ENCODE measurements around the gene TIGIT.

Gene TIGIT

DNA sequence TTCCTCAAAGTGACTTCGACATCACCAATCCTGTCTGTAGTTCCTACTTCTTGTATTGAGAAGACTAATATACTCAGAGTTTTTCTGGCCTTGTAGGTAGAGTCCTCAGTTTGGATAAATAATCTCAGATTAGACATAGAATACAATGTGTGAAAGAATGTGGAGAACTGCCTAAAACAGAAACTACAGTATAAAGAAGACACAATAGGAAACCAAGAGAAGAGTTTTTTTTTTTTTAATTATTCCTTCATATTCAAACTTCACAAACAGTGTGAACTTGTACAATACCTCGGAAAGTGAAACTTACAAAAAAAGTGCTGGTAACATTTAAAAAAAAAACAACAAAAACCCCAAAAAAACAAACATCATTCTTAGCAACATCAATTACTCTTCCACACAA, 20.5 kb downstream of the TIGIT start:
- no peak for DNase-seq

- DNase-seq: no peak
Measured at GRCh38 chr3:114318295-114318694, 24.5 kb downstream of the TIGIT start.

DNA sequence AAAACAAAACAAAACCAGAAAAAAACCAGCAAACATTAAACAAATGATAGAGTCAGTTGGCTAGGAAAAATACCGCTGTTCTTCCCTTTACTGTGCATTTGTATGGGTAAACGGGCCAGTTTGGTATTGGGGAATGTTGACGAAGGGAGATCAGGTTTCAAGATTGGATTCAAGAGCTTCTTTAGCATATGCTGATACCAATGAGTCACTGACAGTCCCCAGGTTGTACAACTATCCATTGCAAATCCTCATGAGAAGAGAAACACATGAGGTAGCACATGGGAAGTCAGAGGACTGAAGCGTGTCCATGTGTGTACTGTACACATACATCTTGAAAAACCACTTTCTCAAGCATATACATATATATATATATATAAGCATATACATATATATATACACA, 25.6 kb downstream of the TIGIT start:
- DNase-seq: no peak

DNA sequence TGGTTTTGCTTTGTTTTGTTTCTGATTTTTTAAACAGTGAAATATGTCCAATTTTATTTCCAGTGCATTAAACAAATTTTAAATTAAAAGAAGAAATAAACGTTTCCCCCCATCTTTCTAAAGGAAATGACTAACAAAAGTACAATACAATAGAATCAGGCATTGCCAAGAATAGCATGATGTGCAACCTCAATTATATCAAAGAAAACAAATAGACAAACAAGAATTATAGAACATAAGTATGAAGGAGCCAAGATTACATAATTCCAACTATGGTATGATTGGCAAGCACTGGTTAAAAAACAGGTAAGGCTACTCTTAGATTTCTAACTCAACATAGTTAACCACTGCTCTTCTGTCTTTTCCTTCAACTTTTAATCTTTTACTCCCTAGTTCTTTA, 26.4 kb downstream of the TIGIT start:
- no peak for DNase-seq

- no peak for DNase-seq
Measured at GRCh38 chr3:114323546-114324254, 29.9 kb downstream of the TIGIT start.

DNA sequence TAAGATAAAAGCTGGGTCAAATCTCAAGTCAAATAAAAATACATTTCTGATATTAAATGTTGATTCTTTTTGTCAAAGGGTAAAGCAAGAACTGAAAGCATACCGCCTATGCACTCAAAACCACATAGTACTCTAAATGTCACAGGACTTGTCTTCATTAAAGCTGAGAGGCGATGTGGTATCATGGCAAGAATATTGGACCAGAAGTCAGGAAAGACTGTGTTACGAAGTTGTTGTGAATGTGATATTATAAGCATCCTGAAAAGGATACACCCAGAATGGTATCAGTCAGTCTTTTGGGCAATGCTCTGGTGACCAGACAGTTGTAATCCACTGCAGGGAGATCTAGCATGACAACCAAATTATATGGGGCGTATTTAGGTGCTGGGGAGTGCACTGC, 33.8 kb downstream of the TIGIT start:
- DNase-seq: no peak

DNA sequence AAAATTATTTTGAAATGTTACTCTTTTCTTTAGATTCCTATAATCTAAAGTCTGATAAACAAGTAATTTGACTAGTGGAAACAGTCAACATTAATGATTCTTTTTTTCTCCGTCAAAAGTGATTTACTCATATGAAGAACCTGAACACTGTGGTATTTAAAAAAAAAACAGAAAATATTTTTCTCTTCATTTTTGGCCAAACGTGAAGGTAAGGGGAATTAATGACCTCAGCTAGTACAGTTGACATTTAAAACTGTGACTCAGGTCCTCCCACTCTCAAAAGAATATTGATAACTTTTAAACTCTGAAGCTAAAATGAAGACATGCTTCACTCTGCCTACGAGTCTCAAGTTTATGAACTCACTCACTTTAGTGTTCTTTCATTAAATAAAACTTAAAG, 34.5 kb downstream of the TIGIT start:
- DNase-seq: no peak

DNA sequence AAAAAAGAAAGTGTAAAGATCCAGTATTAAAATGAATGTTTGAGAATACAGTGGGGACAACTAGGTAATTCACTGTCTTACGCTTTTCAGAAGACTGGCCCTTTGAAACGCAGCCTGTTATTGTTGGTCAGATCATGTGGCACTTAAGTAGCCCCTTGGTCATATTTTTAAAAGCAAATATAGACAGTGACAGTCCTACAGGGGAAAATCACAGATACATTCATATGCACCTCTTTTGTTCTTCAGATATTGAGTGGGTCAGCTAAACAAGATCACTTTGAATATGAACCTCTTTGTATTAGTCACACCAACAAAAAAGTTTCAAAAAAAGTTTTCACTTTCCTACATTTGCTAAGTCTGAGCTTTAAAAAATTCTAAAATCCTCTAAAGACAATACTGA, 36.0 kb downstream of the TIGIT start:
- no peak for DNase-seq

GRCh38 chr3:114331007-114331406, 37.2 kb downstream of the TIGIT start:
- DNase-seq: no peak

GRCh38 chr3:114331710-114332109, 37.9 kb downstream of the TIGIT start:
- DNase-seq: no peak

- no peak for DNase-seq
Measured at GRCh38 chr3:114332342-114333179, 38.7 kb downstream of the TIGIT start.

DNA sequence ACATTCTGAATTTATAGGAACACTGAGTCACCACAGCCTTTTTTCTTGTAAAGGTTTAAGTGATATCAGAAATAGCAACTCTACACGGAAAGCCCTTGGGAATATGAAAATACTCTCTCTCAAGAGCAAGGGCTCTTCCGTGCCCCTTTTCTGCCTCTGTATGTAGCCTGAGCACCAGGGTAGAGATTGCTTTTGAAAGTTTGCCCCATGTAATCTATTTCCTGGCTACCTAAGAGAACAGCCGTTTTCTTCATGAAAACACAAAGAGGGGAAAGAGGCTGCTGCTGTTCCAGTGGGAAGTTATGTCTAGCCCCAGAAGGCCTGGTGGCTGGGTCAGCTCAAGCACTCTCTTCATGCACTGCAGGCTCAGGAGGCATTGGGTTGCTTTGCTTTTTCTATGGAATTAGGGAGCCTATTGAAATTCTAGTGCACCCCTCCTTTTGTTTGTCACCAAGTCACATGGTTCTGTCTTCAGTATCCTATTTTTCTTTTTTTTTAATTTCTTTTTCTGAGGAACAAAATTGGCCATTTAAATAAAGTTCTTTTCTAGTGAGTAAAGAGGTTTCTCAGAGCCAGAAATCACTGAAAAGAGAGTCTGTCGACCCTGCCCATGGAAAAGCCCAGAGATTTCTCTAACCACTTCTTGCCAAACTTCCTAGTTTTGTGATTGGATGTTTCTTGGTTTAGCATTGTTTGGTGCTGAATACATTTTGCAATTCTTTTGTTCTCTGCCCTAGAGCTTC, 39.5 kb downstream of the TIGIT start:
- DNase-seq: no peak

GRCh38 chr3:114333923-114334240, 40.1 kb downstream of the TIGIT start:
- DNase-seq: no peak

- no peak for DNase-seq
Measured at GRCh38 chr3:114336122-114336697, 42.4 kb downstream of the TIGIT start.

DNA sequence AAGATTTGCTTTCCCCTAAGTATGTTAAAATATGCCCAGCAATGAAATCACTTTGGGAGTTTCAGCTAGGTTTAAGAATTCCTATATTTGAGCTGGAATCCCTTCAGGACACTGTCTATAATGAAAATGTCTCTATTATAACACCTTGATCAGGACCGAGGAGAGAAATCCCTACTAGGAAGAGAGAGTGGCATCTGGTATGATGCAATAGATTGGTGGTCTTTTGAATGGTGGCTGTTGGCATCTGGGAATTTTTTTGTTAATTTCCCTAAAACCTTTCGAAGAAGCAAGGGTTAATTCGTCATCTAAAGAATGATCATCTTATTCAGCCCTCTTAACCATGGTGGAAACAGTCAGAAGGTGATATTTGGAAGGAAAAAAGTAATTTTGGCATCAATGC, 43.0 kb downstream of the TIGIT start:
- DNase-seq: no peak

DNA sequence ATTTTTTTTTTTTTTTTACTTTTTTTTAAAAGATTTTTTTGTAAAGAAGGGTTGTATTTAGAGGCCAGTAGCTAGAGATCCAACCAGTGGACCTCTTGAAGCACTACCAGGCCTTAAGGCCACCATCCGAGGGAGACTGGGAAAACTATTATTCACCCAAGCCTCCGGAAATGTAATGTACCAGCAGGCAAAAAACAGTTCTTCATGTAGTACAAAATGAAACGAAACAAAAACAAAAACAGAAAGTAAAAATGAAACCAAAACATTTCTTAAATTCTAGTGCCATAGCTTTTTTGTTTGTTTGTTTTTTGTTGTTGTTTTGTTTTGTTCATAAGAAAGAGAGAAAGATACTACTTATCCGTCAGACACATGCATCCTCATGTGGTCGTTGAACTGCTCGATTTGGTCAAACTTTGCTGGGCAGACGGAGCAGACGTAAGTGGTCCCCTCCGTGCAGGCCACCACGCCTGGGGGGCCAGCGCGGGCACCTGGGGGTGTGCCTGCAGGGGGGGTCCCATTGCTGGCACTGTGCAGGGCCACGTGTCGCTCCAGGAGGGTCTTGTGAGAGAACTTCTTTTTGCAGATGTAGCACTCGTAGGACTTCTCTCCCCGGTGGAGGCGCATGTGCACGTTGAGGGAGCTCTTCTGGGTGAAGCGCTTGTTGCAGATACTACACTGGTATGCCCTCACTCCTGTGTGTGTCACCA, 45.0 kb downstream of the TIGIT start:
- no peak for DNase-seq

DNA sequence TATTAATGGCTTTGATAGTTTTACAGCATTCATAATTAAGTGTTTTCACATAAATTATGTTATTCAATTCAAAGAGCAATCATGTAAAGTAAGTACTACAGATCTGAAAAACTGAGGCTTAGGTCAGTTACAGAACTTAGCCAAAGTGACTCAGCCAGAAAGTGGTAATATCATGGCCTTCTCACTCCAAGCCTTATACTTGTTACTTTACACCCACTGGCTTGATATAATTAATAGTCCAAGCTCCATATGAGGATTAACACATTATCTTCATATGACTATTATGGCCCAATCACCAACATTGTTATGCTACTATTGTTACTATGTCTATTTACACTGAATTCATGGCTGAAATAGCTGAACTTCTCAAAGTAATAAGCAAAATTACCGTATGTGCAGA, 50.7 kb downstream of the TIGIT start:
- no peak for DNase-seq

- DNase-seq: no peak
Measured at GRCh38 chr3:114350271-114350670, 56.4 kb downstream of the TIGIT start.

GRCh38 chr3:114350690-114351089, 56.9 kb downstream of the TIGIT start:
- DNase-seq: no peak

DNA sequence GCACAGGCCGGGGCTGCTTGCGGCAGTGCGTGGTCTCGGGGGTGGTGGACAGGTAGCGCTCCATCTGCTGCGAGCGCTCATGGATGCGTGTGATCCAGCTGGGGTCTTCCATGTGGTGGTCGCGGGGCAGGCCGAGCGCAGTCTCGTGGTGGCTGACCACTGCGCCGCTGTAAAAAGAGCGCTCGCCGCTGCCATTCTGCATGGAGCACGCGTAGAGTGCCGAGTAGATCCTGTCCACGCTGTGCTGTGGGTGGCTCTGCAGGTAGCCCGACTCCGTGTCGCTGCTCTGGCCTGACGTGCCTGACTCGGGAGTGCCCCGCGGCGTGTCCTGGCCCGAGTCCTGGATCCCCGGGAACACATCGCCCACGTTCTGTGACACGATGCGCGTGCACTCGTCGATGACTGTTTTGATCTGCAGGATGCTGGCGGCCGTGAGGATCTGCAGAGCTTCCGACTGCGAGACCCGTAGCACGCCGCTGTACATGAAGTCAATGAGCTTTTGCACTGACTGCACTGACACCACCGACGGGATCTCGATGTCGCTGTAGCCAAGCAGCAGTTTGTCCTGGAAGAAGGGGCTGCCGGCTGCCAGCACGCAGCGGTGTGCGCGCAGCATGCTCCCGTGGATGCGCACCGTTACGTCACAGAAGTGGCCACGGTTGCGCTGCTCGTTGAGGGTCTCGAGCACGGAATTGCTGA, 57.4 kb downstream of the TIGIT start:
- no peak for DNase-seq

GRCh38 chr3:114351822-114352145, 58.0 kb downstream of the TIGIT start:
- no peak for DNase-seq

DNA sequence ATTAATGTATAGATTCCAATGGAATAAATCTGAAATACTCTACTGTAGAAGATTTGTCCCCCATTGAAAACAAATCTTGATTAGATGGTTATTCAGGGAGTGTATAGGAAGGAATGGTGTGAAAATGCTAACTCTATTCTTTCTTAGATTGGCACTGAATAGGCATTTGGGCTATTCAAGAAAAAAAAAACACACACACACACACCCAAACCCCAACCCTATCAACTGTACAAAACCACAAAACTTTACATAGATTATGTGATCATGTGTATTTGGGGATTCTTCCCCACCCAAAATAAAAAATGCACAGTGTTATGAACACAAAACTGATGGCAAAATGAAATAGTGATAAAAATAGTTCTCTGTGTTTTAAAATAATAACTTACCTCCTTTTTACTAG, 61.8 kb downstream of the TIGIT start:
- no peak for DNase-seq

- no peak for DNase-seq
Measured at GRCh38 chr3:114356066-114356465, 62.2 kb downstream of the TIGIT start.

Measured in stimulated activated CD4-positive, alpha-beta T cell treated with anti-CD3 and anti-CD28 coated beads, Interleukin-4, amount 100 ng/mL, for 24 hours (primary cell).